ENCODE results near the gene CNPY1.
"Not testable (repeated sequence)": the region's sequence is repeated elsewhere in the genome, so short reads cannot be mapped to it uniquely, and the experiment has no call there.

Gene CNPY1

DNA sequence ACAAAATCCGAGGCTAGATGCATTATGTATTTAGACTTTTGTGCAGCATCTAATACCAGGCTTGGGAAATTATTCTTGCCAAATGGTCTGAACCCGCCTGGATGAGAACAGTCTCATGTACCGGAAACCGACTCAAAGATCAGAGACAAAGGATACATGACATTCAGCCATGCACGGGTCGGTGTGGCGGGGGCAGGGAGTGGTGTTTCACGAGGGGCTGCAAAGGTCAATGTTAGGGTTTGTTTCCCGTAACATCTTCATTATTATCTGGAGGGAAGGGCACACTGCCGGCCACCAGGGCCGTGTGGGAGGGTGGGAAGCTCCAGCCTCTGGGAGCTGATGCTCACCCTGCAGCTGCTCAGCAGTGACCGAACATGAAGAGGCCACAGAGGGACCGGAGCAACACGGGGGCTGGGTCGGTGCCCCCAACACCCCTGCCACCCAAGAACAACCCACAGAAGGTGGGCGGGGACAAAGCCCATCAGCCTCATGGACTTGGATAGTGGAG lies 23.1 kb downstream of the CNPY1 start:
- H3K36me3 ChIP-seq (ENCODE audit: control insufficient read depth, insufficient read depth, low read length): no peaks in the 10 kb centered on the region
- peaks cover 12% of the 10 kb centered on the region for H3K27me3 ChIP-seq (ENCODE audit: control insufficient read depth, insufficient read depth, low read length)

DNA sequence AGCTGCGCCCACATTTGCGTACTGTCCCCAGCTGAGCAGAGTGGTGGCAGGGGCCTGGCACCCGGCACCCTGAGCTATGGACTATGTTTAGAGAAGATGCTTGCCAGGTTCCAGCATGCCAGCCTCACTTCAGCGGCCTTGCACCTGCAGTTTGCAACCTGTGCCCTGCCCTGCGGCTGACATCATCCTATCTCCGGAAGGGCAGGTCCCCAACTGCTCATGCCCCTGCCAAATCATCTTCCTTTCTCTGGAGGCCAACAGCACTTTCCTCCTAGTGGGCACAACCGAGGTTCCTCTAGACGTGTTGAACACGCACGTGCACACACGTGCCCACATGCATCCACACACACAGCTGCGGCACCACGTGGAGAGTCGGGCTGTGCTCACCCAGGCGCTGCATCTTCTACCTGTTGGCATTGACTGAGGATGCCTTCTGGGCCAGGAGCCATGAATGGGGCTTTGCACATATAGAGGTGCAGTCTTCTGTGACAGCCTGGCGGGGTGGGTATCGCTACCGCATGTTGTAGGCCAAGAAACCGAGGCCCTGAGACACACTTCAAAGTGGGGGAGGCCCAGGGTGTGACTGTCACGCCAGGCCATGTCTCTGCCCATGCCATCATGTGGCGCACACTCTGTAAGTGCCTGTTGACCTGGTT lies 24.5 kb downstream of the CNPY1 start:
- Histone ChIP-seq H3K27me3 (ENCODE audit: control insufficient read depth, insufficient read depth, low read length) (peaks cover 18% of the 10 kb centered on the region), H3K4me1 (ENCODE audit: control insufficient read depth, insufficient read depth, low read length) (no peaks in the 10 kb centered on the region), H3K9me3 (ENCODE audit: control insufficient read depth, low read length) (no peaks in the 10 kb centered on the region), H3K4me3 (ENCODE audit: low read length) (no peak overlapping the region), H3K36me3 (ENCODE audit: control insufficient read depth, insufficient read depth, low read length) (no peaks in the 10 kb centered on the region), H3K9ac (ENCODE audit: low read length) (no peak overlapping the region)

More for the DNA sequence above, 23.1 kb downstream of the CNPY1 start:
- H3K9ac ChIP-seq (ENCODE audit: low read length): no peak overlapping the region
- H3K9me3 ChIP-seq (ENCODE audit: control insufficient read depth, low read length): no peaks in the 10 kb centered on the region
- H3K4me1 ChIP-seq (ENCODE audit: control insufficient read depth, insufficient read depth, low read length): no peaks in the 10 kb centered on the region
- H3K4me3 ChIP-seq (ENCODE audit: low read length): no peak overlapping the region

DNA sequence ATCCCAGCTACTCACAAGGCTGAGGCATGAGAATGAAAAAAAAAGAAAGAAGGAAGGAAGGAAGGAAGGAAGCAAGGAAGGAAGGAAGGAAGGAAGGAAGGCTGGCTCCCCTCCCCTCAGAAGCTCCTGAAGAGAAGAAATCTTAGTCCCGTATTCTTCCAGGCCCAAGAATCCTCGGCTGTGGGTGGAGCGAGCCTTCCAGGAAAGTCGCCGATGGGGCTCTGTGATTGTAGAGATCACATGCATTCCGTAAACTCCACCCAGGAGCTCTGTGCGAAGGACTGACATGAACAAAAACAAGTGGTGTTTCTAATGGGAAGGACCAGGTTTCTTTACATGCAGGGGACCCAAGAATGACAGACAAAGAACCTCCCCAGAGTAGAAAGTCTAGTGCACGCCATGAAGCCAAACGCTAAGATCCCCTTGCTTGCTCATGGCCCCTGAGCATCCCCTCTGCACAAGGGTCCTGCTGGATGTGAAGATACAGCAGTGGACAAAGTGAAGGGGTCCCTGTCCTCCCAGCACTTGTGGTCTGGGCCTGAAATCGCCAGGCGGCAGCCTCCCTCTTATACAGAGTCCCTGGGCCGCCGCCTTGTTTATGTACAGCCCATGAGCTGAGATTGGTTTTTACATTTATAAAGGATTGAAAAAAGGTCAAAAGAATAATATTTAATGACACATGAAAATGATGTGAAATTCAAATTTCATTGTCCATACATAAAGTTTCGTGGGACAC lies 25.2 kb downstream of the CNPY1 start:
- no peaks in the 10 kb centered on the region for H3K9me3 ChIP-seq (ENCODE audit: control insufficient read depth, low read length)
- H3K27me3 ChIP-seq (ENCODE audit: control insufficient read depth, insufficient read depth, low read length): peaks cover 24% of the 10 kb centered on the region
- no peak overlapping the region for H3K4me3 ChIP-seq (ENCODE audit: low read length)
- H3K4me1 ChIP-seq (ENCODE audit: control insufficient read depth, insufficient read depth, low read length): no peaks in the 10 kb centered on the region
- H3K9ac ChIP-seq (ENCODE audit: low read length): no peak overlapping the region
- no peaks in the 10 kb centered on the region for H3K36me3 ChIP-seq (ENCODE audit: control insufficient read depth, insufficient read depth, low read length)

DNA sequence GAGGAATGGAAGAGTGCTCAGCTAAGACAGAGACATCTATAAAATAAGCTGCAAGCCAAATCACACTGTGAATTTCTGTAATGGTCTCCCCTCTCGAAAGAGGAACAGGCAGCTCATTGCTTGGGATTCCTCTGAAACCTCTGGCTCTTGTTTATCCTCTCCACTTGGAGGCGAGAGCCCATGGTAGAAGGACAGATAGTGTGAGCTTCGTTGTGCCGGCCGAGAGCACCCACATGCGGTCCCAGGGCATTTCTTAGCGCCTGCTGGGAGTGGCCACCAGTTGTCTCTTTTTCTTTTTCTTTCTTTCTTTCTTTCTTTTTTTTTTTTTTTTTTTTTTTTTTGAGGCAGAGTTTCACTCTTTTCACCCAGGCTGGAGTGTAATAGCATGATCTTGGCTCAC lies 26.2 kb downstream of the CNPY1 start:
- H3K9me3 ChIP-seq (ENCODE audit: control insufficient read depth, low read length): no peaks in the 10 kb centered on the region
- H3K4me3 ChIP-seq (ENCODE audit: low read length): no peak overlapping the region
- peaks cover 29% of the 10 kb centered on the region for H3K27me3 ChIP-seq (ENCODE audit: control insufficient read depth, insufficient read depth, low read length)
- H3K36me3 ChIP-seq (ENCODE audit: control insufficient read depth, insufficient read depth, low read length): no peaks in the 10 kb centered on the region
- no peaks in the 10 kb centered on the region for H3K4me1 ChIP-seq (ENCODE audit: control insufficient read depth, insufficient read depth, low read length)
- H3K9ac ChIP-seq (ENCODE audit: low read length): no peak overlapping the region

GRCh38 chr7:155519358-155519757 lies 27.0 kb downstream of the CNPY1 start:
- not testable (repeated sequence) for H3K4me1 ChIP-seq (ENCODE audit: control insufficient read depth, insufficient read depth, low read length); H3K36me3 ChIP-seq (ENCODE audit: control insufficient read depth, insufficient read depth, low read length); H3K9me3 ChIP-seq (ENCODE audit: control insufficient read depth, low read length); H3K4me3 ChIP-seq (ENCODE audit: low read length); H3K9ac ChIP-seq (ENCODE audit: low read length)
- peaks cover 29% of the 10 kb centered on the region for H3K27me3 ChIP-seq (ENCODE audit: control insufficient read depth, insufficient read depth, low read length)

- Histone ChIP-seq H3K4me1 (ENCODE audit: control insufficient read depth, insufficient read depth, low read length) (no peaks in the 10 kb centered on the region), H3K27me3 (ENCODE audit: control insufficient read depth, insufficient read depth, low read length) (peaks cover 29% of the 10 kb centered on the region), H3K4me3 (ENCODE audit: low read length) (no peak overlapping the region), H3K36me3 (ENCODE audit: control insufficient read depth, insufficient read depth, low read length) (no peaks in the 10 kb centered on the region), H3K9ac (ENCODE audit: low read length) (no peak overlapping the region), H3K9me3 (ENCODE audit: control insufficient read depth, low read length) (no peaks in the 10 kb centered on the region)
These were observed 27.7 kb downstream of the CNPY1 start for GRCh38 chr7:155518633-155519032.

DNA sequence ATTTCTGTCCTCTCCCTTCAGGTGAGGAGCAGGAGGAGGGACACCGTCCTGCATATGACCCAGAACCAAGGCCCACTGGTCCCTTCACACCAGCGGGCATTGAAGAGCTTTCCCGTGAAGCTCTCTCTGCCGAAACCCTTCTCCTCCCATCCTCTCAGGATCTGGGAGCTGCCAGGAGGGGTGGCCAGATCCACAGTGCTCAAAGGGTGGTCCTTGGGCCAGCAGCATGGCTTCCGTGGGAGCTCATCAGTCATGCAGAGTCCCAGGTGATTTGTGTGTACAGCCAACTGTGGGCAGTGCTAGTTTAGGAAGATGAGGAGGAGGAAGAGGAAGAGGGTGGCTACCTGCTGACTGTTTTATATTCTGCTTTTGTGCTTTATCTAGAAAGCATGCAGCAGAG lies 28.4 kb downstream of the CNPY1 start:
- Histone ChIP-seq H3K9ac (ENCODE audit: low read length) (no peak overlapping the region), H3K27me3 (ENCODE audit: control insufficient read depth, insufficient read depth, low read length) (peaks cover 33% of the 10 kb centered on the region), H3K4me1 (ENCODE audit: control insufficient read depth, insufficient read depth, low read length) (no peaks in the 10 kb centered on the region), H3K9me3 (ENCODE audit: control insufficient read depth, low read length) (no peaks in the 10 kb centered on the region), H3K4me3 (ENCODE audit: low read length) (no peak overlapping the region), H3K36me3 (ENCODE audit: control insufficient read depth, insufficient read depth, low read length) (no peaks in the 10 kb centered on the region)

DNA sequence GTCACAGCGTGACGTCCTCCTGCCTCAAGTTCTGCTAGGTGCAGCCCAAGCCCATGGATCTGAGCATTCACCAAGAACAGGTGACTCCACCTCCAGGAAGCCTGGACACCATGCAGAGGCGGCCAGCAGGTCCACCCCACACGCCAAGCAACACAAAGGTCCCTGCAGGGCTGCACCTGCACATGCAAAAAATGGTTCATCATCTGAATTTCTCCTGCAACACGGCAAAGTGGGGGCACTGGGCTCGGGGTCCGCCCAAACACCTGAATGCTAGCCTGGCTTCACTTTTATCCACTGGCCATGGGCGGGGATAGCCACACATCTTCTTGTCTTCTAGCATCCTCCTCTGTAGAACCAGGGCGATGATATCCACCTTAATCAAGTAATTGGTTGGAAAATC lies 28.9 kb downstream of the CNPY1 start:
- Histone ChIP-seq H3K9ac (ENCODE audit: low read length) (no peak overlapping the region), H3K4me1 (ENCODE audit: control insufficient read depth, insufficient read depth, low read length) (no peaks in the 10 kb centered on the region), H3K9me3 (ENCODE audit: control insufficient read depth, low read length) (no peaks in the 10 kb centered on the region), H3K36me3 (ENCODE audit: control insufficient read depth, insufficient read depth, low read length) (no peaks in the 10 kb centered on the region), H3K4me3 (ENCODE audit: low read length) (no peak overlapping the region), H3K27me3 (ENCODE audit: control insufficient read depth, insufficient read depth, low read length) (peaks cover 37% of the 10 kb centered on the region)

- H3K27me3 ChIP-seq (ENCODE audit: control insufficient read depth, insufficient read depth, low read length): peaks cover 39% of the 10 kb centered on the region
- no peaks in the 10 kb centered on the region for H3K36me3 ChIP-seq (ENCODE audit: control insufficient read depth, insufficient read depth, low read length)
- H3K4me3 ChIP-seq (ENCODE audit: low read length): no peak overlapping the region
- no peaks in the 10 kb centered on the region for H3K9me3 ChIP-seq (ENCODE audit: control insufficient read depth, low read length)
- H3K9ac ChIP-seq (ENCODE audit: low read length): no peak overlapping the region
- H3K4me1 ChIP-seq (ENCODE audit: control insufficient read depth, insufficient read depth, low read length): no peaks in the 10 kb centered on the region
These were observed 29.9 kb downstream of the CNPY1 start for GRCh38 chr7:155516466-155516865.

GRCh38 chr7:155515318-155515717 lies 31.0 kb downstream of the CNPY1 start:
- no peaks in the 10 kb centered on the region for H3K4me1 ChIP-seq (ENCODE audit: control insufficient read depth, insufficient read depth, low read length)
- no peak overlapping the region for H3K4me3 ChIP-seq (ENCODE audit: low read length)
- peaks cover 51% of the 10 kb centered on the region for H3K27me3 ChIP-seq (ENCODE audit: control insufficient read depth, insufficient read depth, low read length)
- no peak overlapping the region for H3K9ac ChIP-seq (ENCODE audit: low read length)
- no peaks in the 10 kb centered on the region for H3K36me3 ChIP-seq (ENCODE audit: control insufficient read depth, insufficient read depth, low read length)
- H3K9me3 ChIP-seq (ENCODE audit: control insufficient read depth, low read length): no peaks in the 10 kb centered on the region

- no peak overlapping the region for H3K9ac ChIP-seq (ENCODE audit: low read length)
- no peak overlapping the region for H3K4me3 ChIP-seq (ENCODE audit: low read length)
- H3K27me3 ChIP-seq (ENCODE audit: control insufficient read depth, insufficient read depth, low read length): peaks cover 61% of the 10 kb centered on the region
- no peaks in the 10 kb centered on the region for H3K9me3 ChIP-seq (ENCODE audit: control insufficient read depth, low read length)
- H3K4me1 ChIP-seq (ENCODE audit: control insufficient read depth, insufficient read depth, low read length): no peaks in the 10 kb centered on the region
- H3K36me3 ChIP-seq (ENCODE audit: control insufficient read depth, insufficient read depth, low read length): no peaks in the 10 kb centered on the region
These were observed 32.1 kb downstream of the CNPY1 start for GRCh38 chr7:155514296-155514695.

GRCh38 chr7:155513543-155514285 lies 32.6 kb downstream of the CNPY1 start:
- no peaks in the 10 kb centered on the region for H3K4me1 ChIP-seq (ENCODE audit: control insufficient read depth, insufficient read depth, low read length)

More at GRCh38 chr7:155513543-155514285, 32.6 kb downstream of the CNPY1 start:
- Histone ChIP-seq H3K36me3 (ENCODE audit: control insufficient read depth, insufficient read depth, low read length) (no peaks in the 10 kb centered on the region), H3K9ac (ENCODE audit: low read length) (no peak overlapping the region), H3K27me3 (ENCODE audit: control insufficient read depth, insufficient read depth, low read length) (peaks cover 67% of the 10 kb centered on the region), H3K4me3 (ENCODE audit: low read length) (no peak overlapping the region), H3K9me3 (ENCODE audit: control insufficient read depth, low read length) (no peaks in the 10 kb centered on the region)

Measured in mucosa of stomach (tissue), 1 donor.